OCI-LY1 (cell line): ENCODE results near the gene ACAA1.

ENCODE experiments used
- H2AFZ ChIP-seq: fragments of 200-600 bp; sonication (generic), shearing (Covaris generic); 2 replicates; pipeline ENCODE4 v1.6.0; 2014; ENCODE audit warnings: antibody characterized with exemption, mild to moderate bottlenecking, low read length
- H3F3A ChIP-seq: fragments of 200-600 bp; sonication (generic), shearing (Covaris generic); 2 replicates; pipeline ENCODE4 v1.6.0; 2014; ENCODE audit warnings: mild to moderate bottlenecking, antibody characterized with exemption, low read length, moderate library complexity; ENCODE audit not compliant: insufficient read depth
- H3K27ac ChIP-seq: fragments of 200-600 bp; sonication (generic); 2 replicates; pipeline ENCODE4 v1.5.1; 2014; ENCODE audit warnings: low read length, mixed run types, mild to moderate bottlenecking, low read depth; ENCODE audit not compliant: poor library complexity, severe bottlenecking
- H3K27me3 ChIP-seq: fragments of 200-600 bp; sonication (generic); 2 replicates; pipeline ENCODE4 v1.6.0; 2014; ENCODE audit warnings: antibody characterized with exemption, mild to moderate bottlenecking, low read length, moderate library complexity; ENCODE audit not compliant: insufficient read depth
- H3K36me3 ChIP-seq: fragments of 200-600 bp; sonication (generic); 2 replicates; pipeline ENCODE4 v1.6.1; 2014; ENCODE audit warnings: mild to moderate bottlenecking, antibody characterized with exemption, low read length, moderate library complexity, mixed read lengths; ENCODE audit not compliant: insufficient read depth
- H3K4me1 ChIP-seq: fragments of 200-600 bp; sonication (generic); 2 replicates; pipeline ENCODE4 v1.5.1; 2014; ENCODE audit warnings: mild to moderate bottlenecking, low read length, moderate library complexity; ENCODE audit not compliant: insufficient read depth, severe bottlenecking
- H3K4me2 ChIP-seq: fragments of 200-600 bp; sonication (generic), shearing (Covaris generic); 2 replicates; pipeline ENCODE4 v1.6.1; 2014; ENCODE audit warnings: low read length
- H3K4me3 ChIP-seq: fragments of 200-600 bp; sonication (generic); 2 replicates; pipeline ENCODE4 v1.5.1; 2014; ENCODE audit warnings: low read length, low read depth, mild to moderate bottlenecking, mixed read lengths; ENCODE audit not compliant: poor library complexity, severe bottlenecking
- H3K79me2 ChIP-seq: fragments of 200-600 bp; shearing (Covaris generic); 2 replicates; pipeline ENCODE4 v1.6.1; 2016; ENCODE audit warnings: mixed run types, low read length, mixed read lengths; ENCODE audit not compliant: insufficient read depth
- H3K9ac ChIP-seq: fragments of 200-600 bp; sonication (generic), shearing (Covaris generic); 2 replicates; pipeline ENCODE4 v1.6.1; 2014; ENCODE audit warnings: mild to moderate bottlenecking, low read length, mixed read lengths
- H3K9me2 ChIP-seq: fragments of 200-600 bp; sonication (generic), shearing (Covaris generic); 2 replicates; pipeline ENCODE4 v1.6.1; 2014; ENCODE audit warnings: low read depth, mild to moderate bottlenecking, low read length, mixed read lengths
- H3K9me3 ChIP-seq: fragments of 200-600 bp; shearing (Covaris generic); 2 replicates; pipeline ENCODE4 v1.6.1; 2014; ENCODE audit warnings: low read length, mixed read lengths
- H4K20me1 ChIP-seq: fragments of 200-600 bp; sonication (generic), shearing (Covaris generic); 2 replicates; pipeline ENCODE4 v1.6.0; 2016; ENCODE audit warnings: mild to moderate bottlenecking, low read length; ENCODE audit not compliant: insufficient read depth
- CTCF ChIP-seq: fragments of 200-600 bp; sonication (generic), shearing (Covaris generic); IDR thresholded peaks from 2 replicates; pipeline ENCODE4 v1.5.1; 2017; ENCODE audit warnings: mild to moderate bottlenecking, antibody characterized with exemption, low read length, moderate library complexity, mixed read lengths
- EZH2 ChIP-seq: fragments of 200-600 bp; sonication (generic), shearing (Covaris generic); IDR thresholded peaks from 2 replicates; pipeline ENCODE4 v1.8.0; 2017; ENCODE audit warnings: borderline replicate concordance, mixed run types, mild to moderate bottlenecking, antibody characterized with exemption, low read length, moderate library complexity, mixed read lengths

Gene ACAA1

DNA sequence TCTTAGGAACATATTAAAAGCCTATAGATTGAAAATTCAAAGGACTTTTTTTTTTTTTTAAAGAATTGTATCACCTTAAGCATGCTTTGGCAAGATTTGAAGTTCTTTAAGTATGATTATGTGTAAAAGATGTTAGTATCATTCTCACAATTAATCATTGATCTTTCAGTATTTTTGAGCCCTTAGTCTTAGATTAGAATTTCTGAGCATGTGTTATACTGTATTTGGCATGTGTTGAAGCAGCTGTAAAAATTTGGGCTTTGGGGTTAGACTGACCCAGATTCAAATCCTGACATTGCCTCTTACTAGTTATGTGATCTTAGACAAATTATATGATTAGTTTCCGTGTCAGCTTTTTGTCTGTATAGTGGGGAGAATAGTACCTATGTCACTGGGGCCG is 34.7 kb upstream of the ACAA1 start:
- Histone ChIP-seq H3K9ac (no peak overlapping the region), H3K79me2 (peaks cover 100% of the 10 kb centered on the region), H3K36me3 (no peaks in the 10 kb centered on the region), H3K27ac (no peak overlapping the region), H3K9me2 (no peaks in the 10 kb centered on the region), H3K27me3 (no peaks in the 10 kb centered on the region), H3K4me3 (no peak overlapping the region), H4K20me1 (no peaks in the 10 kb centered on the region), H3K4me2 (no peak overlapping the region), H3F3A (no peaks in the 10 kb centered on the region), H3K4me1 (peaks cover 63% of the 10 kb centered on the region), H2AFZ (no peak overlapping the region), H3K9me3 (no peaks in the 10 kb centered on the region)
- TF ChIP-seq CTCF (no peak), EZH2 (no peak)

DNA sequence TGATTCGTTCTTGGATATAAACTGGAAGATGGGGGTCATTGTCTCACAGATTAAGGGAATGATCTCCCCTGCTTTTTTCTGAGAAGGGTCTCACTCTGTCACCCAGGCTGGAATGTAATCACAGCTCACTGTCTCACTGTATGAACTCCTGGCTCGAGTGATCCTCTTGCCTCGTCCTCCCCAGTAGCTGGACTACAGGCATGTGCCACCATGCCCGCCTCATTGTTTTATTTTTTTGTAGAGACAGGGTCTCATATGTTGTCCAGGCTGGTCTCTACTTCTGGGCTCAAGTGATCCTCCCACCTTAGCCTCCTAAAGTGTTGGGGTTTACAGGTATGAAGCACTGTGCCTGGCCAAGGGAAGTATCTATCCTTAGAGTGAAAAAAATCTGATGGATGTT is 33.8 kb upstream of the ACAA1 start:
- no peaks in the 10 kb centered on the region for H3K9me2 ChIP-seq
- H3F3A ChIP-seq, result no peaks in the 10 kb centered on the region
- no peak overlapping the region for H3K27ac ChIP-seq
- H3K9ac ChIP-seq, result no peak overlapping the region; the same call in 1 of the 2 replicates
- no peak overlapping the region for H3K4me3 ChIP-seq
- H3K79me2 ChIP-seq, result peaks cover 99% of the 10 kb centered on the region
- H3K36me3 ChIP-seq, result no peaks in the 10 kb centered on the region
- no peaks in the 10 kb centered on the region for H4K20me1 ChIP-seq
- TF ChIP-seq EZH2 (no peak), CTCF (no peak)
- no peak overlapping the region for H3K4me2 ChIP-seq
- no peaks in the 10 kb centered on the region for H3K9me3 ChIP-seq
- no peak overlapping the region for H2AFZ ChIP-seq
- H3K27me3 ChIP-seq, result no peaks in the 10 kb centered on the region
- peaks cover 69% of the 10 kb centered on the region for H3K4me1 ChIP-seq

- H3K4me2 ChIP-seq, result no peak overlapping the region
- no peaks in the 10 kb centered on the region for H3K27me3 ChIP-seq
- peaks cover 70% of the 10 kb centered on the region for H3K4me1 ChIP-seq
- H3K36me3 ChIP-seq, result no peaks in the 10 kb centered on the region
- no peak overlapping the region for H3K27ac ChIP-seq
- H3K9me3 ChIP-seq, result no peaks in the 10 kb centered on the region
- no peak overlapping the region for H2AFZ ChIP-seq
- no peaks in the 10 kb centered on the region for H3K9me2 ChIP-seq
- no peak overlapping the region for H3K4me3 ChIP-seq
- peaks cover 82% of the 10 kb centered on the region for H3K79me2 ChIP-seq
- H3F3A ChIP-seq, result no peaks in the 10 kb centered on the region
- H4K20me1 ChIP-seq, result no peaks in the 10 kb centered on the region
- no peak overlapping the region for H3K9ac ChIP-seq
- TF ChIP-seq CTCF (no peak), EZH2 (no peak)
Observed at GRCh38 chr3:38169027-38169317, 32.0 kb upstream of the ACAA1 start.
